ENCODE data around the gene SPATS2L.

GRCh38 chr2:200257570-200257969 is 48.9 kb upstream of the SPATS2L start:
- TF ChIP-seq POLR2A (IDR thresholded peaks at IDR 0.05; ENCODE audit: low read depth) (no peak), CTCF (IDR thresholded peaks at IDR 0.05) (no peak), EP300 (IDR thresholded peaks at IDR 0.05) (no peak)

Measured in esophagus muscularis mucosa (tissue), 4 donors.